ENCODE results near the gene CD63.

CD63 gene

GRCh38 chr12:55684761-55685370 lies 43.9 kb downstream of the CD63 start:
- DNase-seq, result no peak

DNA sequence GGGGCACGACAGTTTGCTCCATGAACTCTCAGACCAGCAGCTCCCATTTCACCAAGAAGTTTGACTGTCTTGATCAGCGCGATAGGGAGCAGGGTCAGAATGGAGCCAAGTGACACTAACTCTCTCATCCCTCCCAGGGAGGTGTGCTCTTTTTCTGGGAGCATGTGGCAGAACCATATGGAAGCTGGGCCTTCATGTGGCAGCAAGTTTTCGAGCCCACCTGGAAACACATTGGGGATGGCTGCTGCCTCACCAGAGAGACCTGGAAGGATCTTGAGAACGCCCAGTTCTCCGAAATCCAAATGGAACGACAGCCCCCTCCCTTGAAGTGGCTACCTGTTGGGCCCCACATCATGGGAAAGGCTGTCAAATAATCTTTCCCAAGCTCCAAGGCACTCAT lies 45.1 kb downstream of the CD63 start:
- DNase-seq, result no peak

DNA sequence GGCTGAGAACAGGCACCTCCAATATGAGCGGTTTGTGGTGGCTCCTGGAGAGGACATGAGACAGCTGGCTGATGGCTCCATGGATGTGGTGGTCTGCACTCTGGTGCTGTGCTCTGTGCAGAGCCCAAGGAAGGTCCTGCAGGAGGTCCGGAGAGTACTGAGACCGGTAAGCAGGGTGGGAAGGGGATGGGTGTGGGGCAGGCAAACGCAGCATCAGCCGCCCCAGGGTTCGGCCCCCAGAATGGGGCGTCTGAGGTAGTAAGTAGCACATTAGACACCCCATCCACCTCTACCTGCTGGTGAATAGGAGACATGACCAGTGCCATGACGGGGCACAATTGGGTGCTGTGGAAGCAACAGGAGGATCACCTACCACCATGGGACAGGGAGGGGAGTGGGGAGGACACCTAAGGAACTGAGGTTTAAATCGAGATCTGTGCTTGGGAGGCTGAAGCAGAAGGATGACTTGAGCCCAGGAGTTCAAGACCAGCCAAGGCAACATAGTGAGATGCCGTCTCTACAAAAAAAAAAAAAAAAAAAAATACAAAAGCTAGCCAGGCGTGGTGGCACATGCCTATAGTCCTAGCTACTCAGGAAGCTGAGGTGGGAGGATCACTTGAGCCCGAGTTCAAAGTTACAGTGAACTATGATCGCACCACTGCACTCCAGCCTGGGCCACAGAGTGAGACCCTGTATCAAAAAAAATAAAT lies 46.6 kb downstream of the CD63 start:
- DNase-seq, result no peak

GRCh38 chr12:55681142-55682077 lies 47.4 kb downstream of the CD63 start:
- DNase-seq, result no peak

GRCh38 chr12:55679691-55680090 lies 49.1 kb downstream of the CD63 start:
- DNase-seq, result no peak

GRCh38 chr12:55676707-55677106 lies 52.1 kb downstream of the CD63 start:
- DNase-seq, result no peak

- DNase-seq, result no peak
Measured at GRCh38 chr12:55675666-55676065, 53.1 kb downstream of the CD63 start.

Measured in GDM1 (cell line).